Stimulated activated CD8-positive, alpha-beta memory T cell treated with anti-CD3 and anti-CD28 coated beads, Interleukin-4, amount 100 ng/mL, for 24 hours (primary cell): ENCODE measurements around the gene STON1.
"Not testable (repeated sequence)": the region's sequence is repeated elsewhere in the genome, so short reads cannot be mapped to it uniquely, and the experiment has no call there.

ENCODE experiments used
- DNase-seq: peaks from one replicate; pipeline ENCODE4 v3.0.0-alpha.2; 2020; ENCODE audit warnings: low read depth

Gene STON1

GRCh38 chr2:48530033-48530811 lies at the start of gene STON1:
Gene STON1 (plus strand): TSS chr2:48530154. CDS start chr2:48580634, 50,480 bp downstream.
- no peak for DNase-seq

- no peak for DNase-seq
Measured at GRCh38 chr2:48480526-48480925, 49.4 kb upstream of the STON1 start.

GRCh38 chr2:48482313-48482712 lies 47.6 kb upstream of the STON1 start:
- DNase-seq: no peak

- no peak for DNase-seq
Measured at GRCh38 chr2:48482769-48483168, 47.2 kb upstream of the STON1 start.

- no peak for DNase-seq
Measured at GRCh38 chr2:48483506-48483905, 46.4 kb upstream of the STON1 start.

- no peak for DNase-seq
Measured at GRCh38 chr2:48483916-48484315, 46.0 kb upstream of the STON1 start.

- no peak for DNase-seq
Measured at GRCh38 chr2:48488545-48488944, 41.4 kb upstream of the STON1 start.

- DNase-seq: no peak
Measured at GRCh38 chr2:48496849-48497248, 33.1 kb upstream of the STON1 start.

GRCh38 chr2:48504647-48505327 lies 25.2 kb upstream of the STON1 start:
- DNase-seq: no peak

GRCh38 chr2:48507111-48507510 lies 22.8 kb upstream of the STON1 start:
- no peak for DNase-seq

- no peak for DNase-seq
Measured at GRCh38 chr2:48508461-48509124, 21.4 kb upstream of the STON1 start.

- no peak for DNase-seq
Measured at GRCh38 chr2:48510329-48510728, 19.6 kb upstream of the STON1 start.

- DNase-seq: no peak
Measured at GRCh38 chr2:48511849-48512470, 18.0 kb upstream of the STON1 start.

GRCh38 chr2:48512571-48512970 lies 17.4 kb upstream of the STON1 start:
- no peak for DNase-seq

GRCh38 chr2:48514348-48515003 lies 15.5 kb upstream of the STON1 start:
- DNase-seq: no peak

- no peak for DNase-seq
Measured at GRCh38 chr2:48515513-48515985, 14.4 kb upstream of the STON1 start.

- DNase-seq: no peak
Measured at GRCh38 chr2:48519593-48519992, 10.4 kb upstream of the STON1 start.

- DNase-seq: not testable (repeated sequence)
Measured at GRCh38 chr2:48524756-48525155, 5.2 kb upstream of the STON1 start.

- DNase-seq: no peak
Measured at GRCh38 chr2:48525269-48525943, 4.5 kb upstream of the STON1 start.

- no peak for DNase-seq
Measured at GRCh38 chr2:48527226-48527885, 2.6 kb upstream of the STON1 start.

GRCh38 chr2:48528431-48528830 lies 1.5 kb upstream of the STON1 start:
- no peak for DNase-seq
